ENCODE measurements around the gene DYNLT2. TPM values are rescaled to one million over a fixed set of nuclear protein-coding genes. Genes with fewer than 3 reads are reported as not detected.

DYNLT2 gene
- total and polyA plus RNA-seq, 2 of the 13 experiments (the other 11 are each of a cell fraction or from before 2014, with no cell fraction given), result 2.1 to 4.3 TPM

GRCh38 chr6:169724494-169725124 is 26.8 kb downstream of the DYNLT2 start, which contains the start of gene PHF10 (continued):
- TF ChIP-seq ARID4A (CRISPR knock-in tag; IDR thresholded peaks at IDR 0.05; ENCODE audit: borderline replicate concordance) (peak; percentile 90), ZFP41 (CRISPR knock-in tag; IDR thresholded peaks at IDR 0.05; ENCODE audit: borderline replicate concordance) (peak; percentile 54; the same call in 1 of the 2 replicates), CHD2 (IDR thresholded peaks at IDR 0.05; ENCODE audit: low read depth, low read length) (no peak), GABPB1 (CRISPR knock-in tag; IDR thresholded peaks at IDR 0.05) (peak; percentile 73; the same call in 1 of the 2 replicates), E2F2 (CRISPR knock-in tag; IDR thresholded peaks at IDR 0.05; ENCODE audit: borderline replicate concordance) (no peak; the same call in 1 of the 2 replicates), GATAD2A (CRISPR knock-in tag; IDR thresholded peaks at IDR 0.05) (no peak), IKZF5 (CRISPR knock-in tag; IDR thresholded peaks at IDR 0.05) (no peak; the same call in 1 of the 2 replicates), SOX5 (CRISPR knock-in tag; IDR thresholded peaks at IDR 0.05; ENCODE audit: borderline replicate concordance) (0 out of 2 replicates have a peak, but pooled peaks have one; percentile 7), ZNF7 (CRISPR knock-in tag; IDR thresholded peaks at IDR 0.05) (no peak), PAX8 (CRISPR knock-in tag; IDR thresholded peaks at IDR 0.05; ENCODE audit: borderline replicate concordance) (no peak), ZNF576 (CRISPR knock-in tag; IDR thresholded peaks at IDR 0.05) (peak; percentile 97), RFXANK (CRISPR knock-in tag; IDR thresholded peaks at IDR 0.05) (no peak), THAP7 (CRISPR knock-in tag; IDR thresholded peaks at IDR 0.05) (no peak; the same call in 1 of the 2 replicates), ZBED4 (CRISPR knock-in tag; IDR thresholded peaks at IDR 0.05; ENCODE audit: borderline replicate concordance) (no peak; the same call in 1 of the 2 replicates), HINFP (CRISPR knock-in tag; IDR thresholded peaks at IDR 0.05; ENCODE audit: low read depth) (no peak), ZNF891 (CRISPR knock-in tag; IDR thresholded peaks at IDR 0.05) (peak; percentile 97)

Measured in HepG2 (cell line).